Testis (tissue), 3 donors: Measurements from ENCODE around the gene ABCG1. TPM values are rescaled to one million over a fixed set of nuclear protein-coding genes. Genes with fewer than 3 reads are reported as not detected.

Source experiments
- DNase-seq: peaks from one replicate; pipeline ENCODE4 v3.0.0-alpha.2; 2019
- H3K27ac ChIP-seq, 2 donors: fragments of 200-600 bp; sonication (generic); one replicate each; pipeline ENCODE4 v1.5.1; 2019
- H3K27me3 ChIP-seq: fragments of 200-600 bp; sonication (generic); one replicate; pipeline ENCODE4 v1.5.1; 2019
- H3K36me3 ChIP-seq: fragments of 200-600 bp; sonication (generic); one replicate; pipeline ENCODE4 v1.5.1; 2017; ENCODE audit warnings: low read depth; ENCODE audit errors: missing control alignments
- H3K4me1 ChIP-seq: fragments of 200-600 bp; sonication (generic); one replicate; pipeline ENCODE4 v1.5.1; 2019
- H3K4me3 ChIP-seq, 2 donors: fragments of 200-600 bp; sonication (generic); one replicate each; pipeline ENCODE4 v1.5.1; 2017 to 2019
- H3K9me3 ChIP-seq: fragments of 200-600 bp; sonication (generic); one replicate; pipeline ENCODE4 v1.5.1; 2017
- POLR2A ChIP-seq: fragments of 450-650 bp; IDR thresholded peaks from one replicate; pipeline ENCODE4 v1.6.1; 2017; ENCODE audit warnings: antibody characterized with exemption, mild to moderate bottlenecking, moderate library complexity
- WGBS, 2 donors: methylation state at CpG; one replicate each; pipeline ENCODE4 v1.1.5; 2018; 5-methylcytosine and 5-hydroxymethylcytosine counted together
- intact Hi-C: fragments of 100-400 bp; cut with DNase I; formaldehyde crosslinking; loops from one replicate; pipeline ENCODE4 v1.15.1; 2023; ENCODE audit warnings: low total_unique reads
- polyA plus RNA-seq: library from polyadenylated mRNA; stranded (reverse); fragments of 350-450 nt; fragmentation: Illumina TruSeq; extraction: RNeasy Lipid Tissue Mini Kit (QIAGEN cat#74804); gene quantifications from one replicate; pipeline ENCODE4 v1.2.3, GENCODE V29; 2014; ENCODE audit warnings: low read depth, low replicate concordance; ENCODE audit not compliant: insufficient read depth
- total RNA-seq, 2 donors: library from RNA; depleted of rRNA; stranded (reverse); fragments of >200 nt; gene quantifications; one replicate each; pipeline ENCODE4 v1.2.3, GENCODE V29; 2016
- TF ChIP-seq, protein P1 (sequence below), 3 experiments: fragments of 450-650 bp in 2 of 3; fragments of 200-600 bp in 1 of 3; sonication (generic) in 1 of 3; IDR thresholded peaks; one replicate each; pipeline ENCODE4 v1.5.1; 2016 to 2019; ENCODE audit warnings: antibody characterized with exemption in 3 of 3, mild to moderate bottlenecking in 2 of 3, moderate library complexity in 1 of 3

Gene ABCG1
- total and polyA plus RNA-seq, 3 donors from 2014 or later, result 4.6 to 5.9 (median 5.1) TPM

DNA sequence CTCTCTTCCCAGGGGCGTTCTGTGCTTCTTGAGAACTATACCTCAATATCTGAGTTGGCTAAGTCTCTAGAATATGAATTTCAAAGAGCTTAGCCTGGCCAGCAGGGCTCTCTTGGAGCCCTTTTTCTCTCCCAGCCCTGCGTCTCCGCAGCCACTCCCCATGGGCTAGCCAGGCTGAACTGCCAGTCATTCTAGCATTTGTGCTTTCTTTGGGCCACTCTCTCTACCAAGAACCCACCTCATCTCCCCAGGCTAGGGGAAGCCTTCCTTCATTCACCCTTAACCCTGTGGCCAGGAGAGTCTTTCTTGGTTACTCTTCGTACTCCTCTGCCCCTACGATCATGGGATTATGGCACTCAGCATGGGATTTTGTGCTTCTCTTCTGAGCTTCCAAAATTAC lies 18.2 kb downstream of the ABCG1 start:
- Histone ChIP-seq H3K9me3 (no peaks in the 10 kb centered on the region), H3K27ac (no peak overlapping the region), H3K27me3 (no peaks in the 10 kb centered on the region), H3K4me3 (no peak overlapping the region), H3K36me3 (no peaks in the 10 kb centered on the region), H3K4me1 (peaks cover 39% of the 10 kb centered on the region)
- intact Hi-C loops, result no loop called here
- TF ChIP-seq, protein P1, sequence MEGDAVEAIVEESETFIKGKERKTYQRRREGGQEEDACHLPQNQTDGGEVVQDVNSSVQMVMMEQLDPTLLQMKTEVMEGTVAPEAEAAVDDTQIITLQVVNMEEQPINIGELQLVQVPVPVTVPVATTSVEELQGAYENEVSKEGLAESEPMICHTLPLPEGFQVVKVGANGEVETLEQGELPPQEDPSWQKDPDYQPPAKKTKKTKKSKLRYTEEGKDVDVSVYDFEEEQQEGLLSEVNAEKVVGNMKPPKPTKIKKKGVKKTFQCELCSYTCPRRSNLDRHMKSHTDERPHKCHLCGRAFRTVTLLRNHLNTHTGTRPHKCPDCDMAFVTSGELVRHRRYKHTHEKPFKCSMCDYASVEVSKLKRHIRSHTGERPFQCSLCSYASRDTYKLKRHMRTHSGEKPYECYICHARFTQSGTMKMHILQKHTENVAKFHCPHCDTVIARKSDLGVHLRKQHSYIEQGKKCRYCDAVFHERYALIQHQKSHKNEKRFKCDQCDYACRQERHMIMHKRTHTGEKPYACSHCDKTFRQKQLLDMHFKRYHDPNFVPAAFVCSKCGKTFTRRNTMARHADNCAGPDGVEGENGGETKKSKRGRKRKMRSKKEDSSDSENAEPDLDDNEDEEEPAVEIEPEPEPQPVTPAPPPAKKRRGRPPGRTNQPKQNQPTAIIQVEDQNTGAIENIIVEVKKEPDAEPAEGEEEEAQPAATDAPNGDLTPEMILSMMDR (IDR thresholded peaks at IDR 0.05), result no peak
- no peak for TF ChIP-seq POLR2A
- 96% methylated on average over 5 of the region's 5 CpGs for WGBS, 2 donors
- DNase-seq, result no peak

GRCh38 chr21:42237577-42237976 lies 18.6 kb downstream of the ABCG1 start:
- DNase-seq, result no peak
- intact Hi-C loops, result no loop called here
- H3K27ac ChIP-seq, result no peak overlapping the region
- no peaks in the 10 kb centered on the region for H3K9me3 ChIP-seq
- whole genome bisulfite sequencing, 2 donors, result 89 to 98% methylated on average over 3 of the region's 3 CpGs
- no peaks in the 10 kb centered on the region for H3K27me3 ChIP-seq
- peaks cover 39% of the 10 kb centered on the region for H3K4me1 ChIP-seq
- TF ChIP-seq POLR2A, result no peak
- H3K36me3 ChIP-seq, result no peaks in the 10 kb centered on the region
- no peak overlapping the region for H3K4me3 ChIP-seq

DNA sequence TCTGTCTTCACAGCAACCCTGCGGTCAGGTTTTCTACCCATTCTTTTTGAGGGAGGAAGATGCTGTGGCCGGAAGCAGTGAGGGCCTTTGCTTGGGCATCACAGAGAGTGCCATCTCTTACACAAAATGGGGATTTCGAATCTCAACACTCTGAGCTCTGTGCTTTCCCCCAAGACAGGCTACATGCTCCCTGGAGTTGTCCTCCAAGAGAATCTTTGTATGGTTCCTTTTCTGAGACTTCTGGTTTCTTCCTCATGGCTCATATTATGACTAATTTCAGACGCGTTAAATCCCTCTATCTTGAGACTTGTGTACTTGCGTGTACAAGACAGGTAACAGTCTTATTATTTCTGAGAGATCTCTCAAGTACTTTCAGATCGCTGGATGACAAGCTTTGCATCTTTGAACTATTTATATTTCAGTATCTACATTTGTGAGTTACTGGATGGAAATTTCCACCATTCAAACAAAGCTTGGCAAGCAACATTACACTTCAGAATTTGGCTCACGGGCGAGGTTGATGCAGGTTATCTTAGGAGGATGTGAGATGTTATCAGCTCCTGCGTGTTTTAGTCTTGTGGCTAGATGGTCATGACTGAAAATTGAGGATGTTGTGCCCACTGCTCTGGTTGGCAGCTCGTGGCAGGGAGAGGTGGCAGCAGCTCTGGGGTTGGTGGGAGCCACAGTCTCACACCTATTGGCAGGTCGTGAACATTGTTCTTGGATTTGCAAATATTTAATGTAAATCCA lies 19.4 kb downstream of the ABCG1 start:
- Histone ChIP-seq H3K4me3 (no peak overlapping the region), H3K27ac (no peak overlapping the region), H3K27me3 (no peaks in the 10 kb centered on the region), H3K9me3 (no peaks in the 10 kb centered on the region), H3K36me3 (no peaks in the 10 kb centered on the region), H3K4me1 (peaks cover 35% of the 10 kb centered on the region)
- no peak for TF ChIP-seq POLR2A
- TF ChIP-seq, protein P1 (IDR thresholded peaks at IDR 0.05), result no peak
- intact Hi-C loops, result no loop called here
- DNase-seq, result no peak
- WGBS, 2 donors, result 87 to 90% methylated on average over 12 of the region's 12 CpGs

DNA sequence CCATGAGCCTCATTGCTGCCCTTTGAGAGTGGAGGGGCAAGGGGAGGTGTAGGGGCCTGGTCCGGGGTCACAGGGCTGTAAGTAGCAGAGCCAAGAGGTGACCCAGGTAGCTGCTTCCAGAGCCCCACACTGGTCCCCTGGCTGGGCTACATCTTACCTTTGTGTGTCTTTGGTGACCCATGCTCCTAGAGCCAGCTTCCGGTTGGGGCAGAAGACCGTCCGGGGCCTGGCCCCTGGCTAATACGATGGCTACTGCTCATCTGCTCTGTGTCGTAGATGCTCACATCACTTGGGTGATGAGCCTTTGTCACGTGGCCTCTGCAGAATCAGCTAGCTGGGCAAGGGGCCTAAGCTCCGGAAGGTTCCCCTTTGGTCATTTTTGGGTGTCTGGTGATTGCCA lies 20.6 kb downstream of the ABCG1 start:
- Histone ChIP-seq H3K36me3 (no peaks in the 10 kb centered on the region), H3K9me3 (no peaks in the 10 kb centered on the region), H3K27me3 (no peaks in the 10 kb centered on the region), H3K4me1 (peaks cover 23% of the 10 kb centered on the region), H3K4me3 (no peak overlapping the region), H3K27ac (no peak overlapping the region)
- TF ChIP-seq POLR2A, result no peak
- TF ChIP-seq, protein P1 (IDR thresholded peaks at IDR 0.05), result no peak
- intact Hi-C loops, result no loop called here
- WGBS, 2 donors, result 93 to 97% methylated on average over 3 to 8 of the region's 8 CpGs
- DNase-seq, result no peak

- Histone ChIP-seq H3K36me3 (no peaks in the 10 kb centered on the region), H3K9me3 (no peaks in the 10 kb centered on the region), H3K27ac (no peak overlapping the region), H3K4me1 (peaks cover 23% of the 10 kb centered on the region), H3K27me3 (no peaks in the 10 kb centered on the region), H3K4me3 (no peak overlapping the region)
- TF ChIP-seq, protein P1 (IDR thresholded peaks at IDR 0.05), result no peak
- no peak for TF ChIP-seq POLR2A
- no peak for DNase-seq
- 92 to 98% methylated on average over 7 to 8 of the region's 8 CpGs for WGBS, 2 donors
- intact Hi-C loops, result no loop called here
These were observed 21.0 kb downstream of the ABCG1 start for GRCh38 chr21:42239973-42240372.
